Muscle layer of duodenum (tissue), 2 donors: ENCODE results near the gene SEMA4D.

Source experiments
- H3K27ac ChIP-seq: one replicate; pipeline ENCODE4 v1.7.0; 2013; ENCODE audit warnings: mild to moderate bottlenecking, low read length
- H3K27me3 ChIP-seq: one replicate; pipeline ENCODE4 v1.7.0; 2013; ENCODE audit warnings: low read depth, mild to moderate bottlenecking, control low read depth, low read length
- H3K36me3 ChIP-seq, 2 donors: one replicate each; pipeline ENCODE4 v1.7.0; 2013; ENCODE audit warnings: low read length in 2 of 2, control low read depth in 1 of 2, mild to moderate bottlenecking in 1 of 2; ENCODE audit not compliant: insufficient read depth in 2 of 2, control insufficient read depth in 1 of 2
- H3K4me1 ChIP-seq, 2 donors: one replicate each; pipeline ENCODE4 v1.7.0; 2013; ENCODE audit warnings: low read length in 2 of 2, mild to moderate bottlenecking in 2 of 2, control low read depth in 1 of 2, moderate library complexity in 1 of 2; ENCODE audit not compliant: insufficient read depth in 2 of 2, control insufficient read depth in 1 of 2
- H3K4me3 ChIP-seq, 2 donors: one replicate each; pipeline ENCODE4 v1.7.0; 2013; ENCODE audit warnings: low read length in 2 of 2, low read depth in 1 of 2, mild to moderate bottlenecking in 1 of 2
- H3K9me3 ChIP-seq, 2 donors: one replicate each; pipeline ENCODE4 v1.7.0; 2013; ENCODE audit warnings: low read length in 2 of 2, control low read depth in 1 of 2, mild to moderate bottlenecking in 1 of 2; ENCODE audit not compliant: control insufficient read depth in 1 of 2
- donor health status: healthy.

The SEMA4D gene

DNA sequence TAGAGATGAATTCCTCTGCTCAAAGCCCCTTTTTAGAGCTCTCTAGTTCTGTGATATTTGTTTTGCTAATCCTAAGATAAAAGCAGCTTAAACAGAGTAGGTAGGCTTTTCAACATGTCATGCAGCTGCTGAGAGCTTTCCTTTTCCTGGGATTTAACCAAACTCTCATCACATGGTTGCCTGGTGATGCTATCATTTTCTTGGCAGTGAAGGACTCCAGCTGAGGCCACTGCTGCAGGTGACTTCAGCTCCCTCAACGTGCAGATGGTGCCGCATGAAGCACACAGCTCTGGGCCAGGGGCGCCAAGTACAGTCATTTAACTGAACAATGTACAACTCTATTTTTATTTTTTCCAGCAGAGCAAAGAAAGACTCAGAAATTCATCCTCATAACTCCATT is 137.4 kb downstream of the SEMA4D start:
- Histone ChIP-seq H3K27ac (no peak overlapping the region), H3K4me3 (no peak overlapping the region), H3K4me1 (peaks cover 0 to 15% of the 10 kb centered on the region in 2 donors), H3K9me3 (no peaks in the 10 kb centered on the region), H3K27me3 (no peaks in the 10 kb centered on the region), H3K36me3 (peaks cover 51 to 61% of the 10 kb centered on the region in 2 donors)

DNA sequence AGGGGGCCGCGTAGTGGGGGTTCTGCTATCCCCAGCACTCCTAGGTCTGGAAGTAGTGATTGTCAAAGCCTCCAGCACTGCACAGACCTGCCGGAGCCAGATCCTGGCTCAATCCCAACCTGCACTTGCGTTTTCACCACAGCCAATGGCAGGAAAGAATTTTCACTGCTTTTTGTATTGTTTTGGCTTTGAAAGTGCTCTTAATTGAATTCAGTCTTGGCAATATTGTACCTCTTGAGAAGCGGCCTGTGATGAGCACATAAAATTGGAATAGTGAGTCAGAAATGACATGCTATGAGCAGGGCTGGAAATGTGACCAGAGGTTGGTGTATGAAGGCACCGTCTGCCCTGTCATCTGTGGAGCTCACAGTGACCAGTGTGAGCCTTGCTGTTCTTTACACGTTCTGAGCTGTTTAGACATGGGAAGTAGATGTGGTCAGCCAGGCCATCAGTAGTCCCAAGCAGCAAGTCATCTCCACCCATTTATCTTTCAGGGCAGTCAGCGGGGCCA is 138.1 kb downstream of the SEMA4D start:
- no peaks in the 10 kb centered on the region for H3K27me3 ChIP-seq
- H3K4me1 ChIP-seq, result peaks cover 0 to 15% of the 10 kb centered on the region in 2 donors
- no peaks in the 10 kb centered on the region for H3K9me3 ChIP-seq
- H3K4me3 ChIP-seq, result no peak overlapping the region
- peaks cover 58 to 67% of the 10 kb centered on the region in 2 donors for H3K36me3 ChIP-seq
- H3K27ac ChIP-seq, result no peak overlapping the region

- H3K36me3 ChIP-seq, result peaks cover 66 to 74% of the 10 kb centered on the region in 2 donors
- H3K27ac ChIP-seq, result no peak overlapping the region
- H3K9me3 ChIP-seq, result no peaks in the 10 kb centered on the region
- no peaks in the 10 kb centered on the region for H3K27me3 ChIP-seq
- peaks cover 0 to 15% of the 10 kb centered on the region in 2 donors for H3K4me1 ChIP-seq
- H3K4me3 ChIP-seq, result no peak overlapping the region
Observed at GRCh38 chr9:89358985-89359384, 138.9 kb downstream of the SEMA4D start.

GRCh38 chr9:89358376-89358916 is 139.5 kb downstream of the SEMA4D start:
- no peaks in the 10 kb centered on the region for H3K9me3 ChIP-seq
- H3K27me3 ChIP-seq, result no peaks in the 10 kb centered on the region
- no peak overlapping the region for H3K4me3 ChIP-seq
- no peak overlapping the region for H3K27ac ChIP-seq
- peaks cover 0 to 15% of the 10 kb centered on the region in 2 donors for H3K4me1 ChIP-seq
- H3K36me3 ChIP-seq, result peaks cover 71 to 75% of the 10 kb centered on the region in 2 donors

DNA sequence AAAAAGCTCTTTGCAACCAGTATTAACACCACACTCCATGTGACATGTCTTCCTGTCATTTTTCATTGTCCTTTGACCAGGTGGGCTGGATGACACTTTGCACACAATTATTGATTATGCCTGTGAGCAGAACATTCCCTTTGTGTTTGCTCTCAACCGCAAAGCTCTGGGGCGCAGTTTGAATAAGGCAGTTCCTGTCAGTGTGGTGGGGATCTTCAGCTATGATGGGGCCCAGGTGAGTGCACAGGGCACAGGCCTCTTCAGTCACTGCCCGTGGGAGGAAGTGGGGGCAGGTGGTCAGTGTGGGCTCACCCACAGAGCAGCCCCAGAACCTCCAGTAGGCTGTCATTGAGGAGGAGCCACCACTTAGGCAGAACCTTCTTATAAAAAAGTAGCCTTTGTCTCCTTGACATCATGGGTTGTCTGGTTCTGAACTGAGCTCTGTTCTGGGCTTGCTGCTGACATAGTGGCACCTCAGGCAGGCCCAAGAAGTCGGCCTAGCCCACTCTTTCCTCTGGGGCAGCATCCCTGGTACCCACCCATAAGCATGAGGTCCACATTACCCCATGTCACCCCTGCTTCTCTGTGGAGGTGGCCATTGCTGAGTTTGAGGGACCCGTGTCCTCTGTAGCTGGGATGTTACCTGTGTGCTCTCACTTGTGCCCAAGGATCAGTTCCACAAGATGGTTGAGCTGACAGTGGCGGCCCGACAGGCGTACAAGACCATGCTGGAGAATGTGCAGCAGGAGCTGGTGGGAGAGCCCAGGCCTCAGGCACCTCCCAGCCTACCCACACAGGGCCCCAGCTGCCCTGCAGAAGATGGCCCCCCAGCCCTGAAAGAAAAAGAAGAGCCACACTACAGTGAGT is 140.3 kb downstream of the SEMA4D start:
- no peaks in the 10 kb centered on the region for H3K9me3 ChIP-seq
- no peaks in the 10 kb centered on the region for H3K27me3 ChIP-seq
- H3K4me1 ChIP-seq, result peaks cover 0 to 15% of the 10 kb centered on the region in 2 donors
- H3K27ac ChIP-seq, result no peak overlapping the region
- peaks cover 76% of the 10 kb centered on the region in 2 donors for H3K36me3 ChIP-seq
- no peak overlapping the region for H3K4me3 ChIP-seq

GRCh38 chr9:89356782-89357181 is 141.1 kb downstream of the SEMA4D start:
- peaks cover 0 to 15% of the 10 kb centered on the region in 2 donors for H3K4me1 ChIP-seq
- H3K9me3 ChIP-seq, result no peaks in the 10 kb centered on the region
- no peak overlapping the region for H3K27ac ChIP-seq
- no peaks in the 10 kb centered on the region for H3K27me3 ChIP-seq
- H3K4me3 ChIP-seq, result no peak overlapping the region
- peaks cover 75 to 77% of the 10 kb centered on the region in 2 donors for H3K36me3 ChIP-seq

DNA sequence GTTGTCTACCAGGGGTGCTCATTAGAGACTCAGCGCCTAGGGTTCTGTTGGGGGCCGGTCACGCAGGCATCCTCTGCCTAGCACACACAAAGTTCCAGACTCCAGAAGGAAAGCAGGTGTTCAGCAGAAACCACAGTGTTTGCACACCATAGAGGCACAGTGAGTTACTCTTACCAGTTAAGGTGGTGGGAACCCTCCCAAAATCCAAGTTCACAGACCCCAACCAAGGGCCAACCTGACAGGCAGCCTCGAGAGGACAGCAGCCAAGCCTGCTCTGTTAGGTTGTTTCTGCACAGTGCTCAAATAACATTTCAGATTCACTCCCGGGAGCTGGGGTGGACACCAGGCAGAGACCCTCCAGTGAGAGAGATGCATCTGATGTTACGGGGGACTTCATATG is 143.4 kb downstream of the SEMA4D start:
- Histone ChIP-seq H3K4me3 (no peak overlapping the region), H3K9me3 (no peaks in the 10 kb centered on the region), H3K36me3 (peaks cover 80 to 82% of the 10 kb centered on the region in 2 donors), H3K27me3 (no peaks in the 10 kb centered on the region), H3K27ac (no peak overlapping the region), H3K4me1 (peaks cover 0 to 7% of the 10 kb centered on the region in 2 donors)

DNA sequence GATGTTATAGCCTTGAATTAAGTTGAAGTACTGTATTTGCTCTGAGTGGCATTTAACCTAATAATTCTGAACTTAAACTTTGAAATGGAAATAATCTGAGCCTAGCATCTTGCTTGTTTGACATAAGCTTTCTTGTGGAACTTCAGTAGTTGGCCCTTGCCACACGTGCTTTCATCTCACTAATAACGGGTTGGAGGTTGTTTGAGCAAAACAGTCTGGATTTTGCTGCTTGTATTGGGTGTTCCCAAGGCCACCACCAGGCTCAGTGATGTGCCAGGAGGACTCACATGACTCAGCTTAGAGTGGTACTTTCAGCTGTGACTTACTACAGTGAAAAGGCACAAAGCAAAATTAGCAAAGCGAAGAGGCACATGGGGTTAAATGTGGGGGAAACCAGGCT is 143.9 kb downstream of the SEMA4D start:
- Histone ChIP-seq H3K36me3 (peaks cover 82 to 85% of the 10 kb centered on the region in 2 donors), H3K4me3 (no peak overlapping the region), H3K4me1 (peaks cover 0 to 7% of the 10 kb centered on the region in 2 donors), H3K9me3 (no peaks in the 10 kb centered on the region), H3K27me3 (no peaks in the 10 kb centered on the region), H3K27ac (no peak overlapping the region)

DNA sequence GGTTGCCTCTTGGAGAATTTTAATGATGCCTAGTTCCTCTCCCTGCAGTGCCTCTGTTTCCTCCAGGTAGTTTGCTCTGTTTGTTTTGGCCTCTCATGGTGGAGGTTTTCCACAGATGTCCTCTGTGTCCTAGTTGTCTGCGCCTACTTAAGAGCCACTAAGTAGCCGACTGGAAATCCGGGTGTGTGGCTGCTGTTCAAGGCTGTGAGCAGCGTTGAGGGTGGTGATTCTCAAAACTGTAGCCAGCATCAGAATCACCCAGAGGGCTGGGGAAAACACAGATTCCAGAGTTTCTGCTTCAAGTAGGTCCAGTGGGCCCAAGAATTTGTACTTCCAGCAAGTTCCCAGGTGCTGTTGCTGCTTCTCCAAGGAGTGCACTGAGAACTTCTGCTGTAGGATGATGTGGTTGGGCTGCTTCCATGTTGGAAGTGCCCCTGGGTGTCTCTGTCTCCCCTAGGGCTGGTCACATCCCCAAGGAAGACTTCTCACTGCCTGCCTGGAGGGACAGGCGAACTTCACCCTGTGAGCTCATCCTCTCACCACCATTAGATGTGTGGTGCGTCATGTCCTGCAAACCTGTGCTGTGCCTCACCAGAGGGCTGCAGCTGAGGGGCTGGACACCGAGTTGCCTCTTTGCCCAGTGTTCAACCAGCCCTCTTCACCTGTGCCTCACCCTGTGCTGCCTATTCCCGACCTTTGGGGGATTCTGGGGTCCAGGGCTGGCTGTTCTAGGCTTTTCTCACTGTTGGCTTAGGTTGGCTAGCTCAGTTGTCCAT is 144.9 kb downstream of the SEMA4D start:
- no peaks in the 10 kb centered on the region for H3K9me3 ChIP-seq
- H3K36me3 ChIP-seq, result peaks cover 82 to 86% of the 10 kb centered on the region in 2 donors
- no peaks in the 10 kb centered on the region for H3K27me3 ChIP-seq
- H3K27ac ChIP-seq, result peak overlapping the region; percentile 17
- peaks cover 0 to 2% of the 10 kb centered on the region in 2 donors for H3K4me1 ChIP-seq
- H3K4me3 ChIP-seq, result no peak overlapping the region

GRCh38 chr9:89352451-89352850 is 145.5 kb downstream of the SEMA4D start:
- Histone ChIP-seq H3K27me3 (no peaks in the 10 kb centered on the region), H3K4me3 (no peak overlapping the region), H3K27ac (peak overlapping the region; percentile 17), H3K9me3 (no peaks in the 10 kb centered on the region), H3K4me1 (no peaks in the 10 kb centered on the region), H3K36me3 (peaks cover 80 to 86% of the 10 kb centered on the region in 2 donors)
